ENCODE results near the gene TMEM178A. TPM values are rescaled to one million over a fixed set of nuclear protein-coding genes. Genes with fewer than 3 reads are reported as not detected.

The TMEM178A gene
- total RNA-seq, 1 donor, result 0.72 TPM

- Histone ChIP-seq H3K4me3 (ENCODE audit: insufficient read depth, low read length) (no peak overlapping the region), H3K27ac (ENCODE audit: low read depth, low read length) (no peak overlapping the region), H3K4me2 (ENCODE audit: insufficient read depth, low read length) (no peak overlapping the region), H3K4me1 (ENCODE audit: insufficient read depth, low read length) (no peaks in the 10 kb centered on the region), H3K9me3 (ENCODE audit: low read depth, low read length) (no peaks in the 10 kb centered on the region), H3K27me3 (ENCODE audit: insufficient read depth, low read length) (no peaks in the 10 kb centered on the region), H4K20me1 (ENCODE audit: insufficient read depth, low read length) (no peaks in the 10 kb centered on the region), H3K79me2 (ENCODE audit: insufficient read depth, low read length) (no peaks in the 10 kb centered on the region), H2AFZ (ENCODE audit: low read length) (no peak overlapping the region), H3K36me3 (ENCODE audit: insufficient read depth, low read length) (no peaks in the 10 kb centered on the region)
- no peak for TF ChIP-seq CTCF (IDR thresholded peaks at IDR 0.05; ENCODE audit: extremely low read depth, low read depth, low read length)
- no peak for DNase-seq (ENCODE audit: insufficient read length, low spot score, missing footprints)
These were observed 18.7 kb downstream of the TMEM178A start for GRCh38 chr2:39684464-39684863.

- H3K4me2 ChIP-seq (ENCODE audit: insufficient read depth, low read length), result no peak overlapping the region
- no peaks in the 10 kb centered on the region for H4K20me1 ChIP-seq (ENCODE audit: insufficient read depth, low read length)
- no peak overlapping the region for H3K27ac ChIP-seq (ENCODE audit: low read depth, low read length)
- H3K36me3 ChIP-seq (ENCODE audit: insufficient read depth, low read length), result no peaks in the 10 kb centered on the region
- H2AFZ ChIP-seq (ENCODE audit: low read length), result no peak overlapping the region
- H3K79me2 ChIP-seq (ENCODE audit: insufficient read depth, low read length), result no peaks in the 10 kb centered on the region
- DNase-seq (ENCODE audit: insufficient read length, low spot score, missing footprints), result no peak
- TF ChIP-seq CTCF (IDR thresholded peaks at IDR 0.05; ENCODE audit: extremely low read depth, low read depth, low read length), result no peak
- no peaks in the 10 kb centered on the region for H3K27me3 ChIP-seq (ENCODE audit: insufficient read depth, low read length)
- no peaks in the 10 kb centered on the region for H3K4me1 ChIP-seq (ENCODE audit: insufficient read depth, low read length)
- H3K4me3 ChIP-seq (ENCODE audit: insufficient read depth, low read length), result no peak overlapping the region
- no peaks in the 10 kb centered on the region for H3K9me3 ChIP-seq (ENCODE audit: low read depth, low read length)
These were observed 19.4 kb downstream of the TMEM178A start for GRCh38 chr2:39685126-39685525.

DNA sequence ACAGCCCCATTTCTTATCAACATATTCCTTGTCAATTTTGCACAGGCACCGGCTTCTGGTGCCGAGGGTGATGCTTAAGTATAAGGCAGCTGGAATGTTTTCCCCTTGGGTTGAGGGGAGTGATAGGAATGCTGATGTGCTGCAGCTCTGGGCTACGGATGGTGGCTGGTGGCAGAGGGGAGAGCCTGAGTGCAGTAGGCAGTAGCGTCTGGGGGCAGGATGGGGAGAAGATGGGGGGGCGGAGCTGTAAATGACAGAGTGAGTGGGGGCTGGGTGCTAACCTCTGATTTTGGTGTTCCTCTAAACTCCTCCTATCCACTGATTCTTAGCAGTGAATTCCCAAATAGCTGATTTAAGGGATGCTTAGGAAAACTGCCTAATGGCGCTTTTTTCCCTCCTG lies 20.7 kb downstream of the TMEM178A start:
- Histone ChIP-seq H4K20me1 (ENCODE audit: insufficient read depth, low read length) (no peaks in the 10 kb centered on the region), H3K4me3 (ENCODE audit: insufficient read depth, low read length) (no peak overlapping the region), H3K79me2 (ENCODE audit: insufficient read depth, low read length) (no peaks in the 10 kb centered on the region), H3K27me3 (ENCODE audit: insufficient read depth, low read length) (no peaks in the 10 kb centered on the region), H3K27ac (ENCODE audit: low read depth, low read length) (no peak overlapping the region), H3K36me3 (ENCODE audit: insufficient read depth, low read length) (no peaks in the 10 kb centered on the region), H2AFZ (ENCODE audit: low read length) (no peak overlapping the region), H3K4me1 (ENCODE audit: insufficient read depth, low read length) (no peaks in the 10 kb centered on the region), H3K9me3 (ENCODE audit: low read depth, low read length) (no peaks in the 10 kb centered on the region), H3K4me2 (ENCODE audit: insufficient read depth, low read length) (no peak overlapping the region)
- TF ChIP-seq CTCF (IDR thresholded peaks at IDR 0.05; ENCODE audit: extremely low read depth, low read depth, low read length), result no peak
- no peak for DNase-seq (ENCODE audit: insufficient read length, low spot score, missing footprints)

DNA sequence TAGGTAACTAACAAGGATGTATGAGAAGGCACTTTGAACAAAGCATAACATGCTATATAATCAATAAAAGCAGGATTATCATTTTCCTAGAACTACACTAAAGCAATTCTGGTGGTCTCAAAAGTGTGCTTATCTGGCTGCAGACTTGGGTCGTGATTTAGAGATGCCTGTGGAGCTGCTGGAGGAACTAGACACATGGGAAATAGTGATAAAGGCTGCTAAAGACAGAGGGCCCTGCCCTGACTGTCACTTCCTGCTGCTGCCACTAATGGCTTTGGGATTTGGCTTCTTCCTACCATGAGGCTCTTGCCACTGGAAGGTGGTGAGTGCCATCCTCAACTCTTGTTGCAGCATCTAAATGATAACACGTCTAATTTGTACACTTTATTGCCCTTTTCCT lies 22.5 kb downstream of the TMEM178A start:
- no peak for TF ChIP-seq CTCF (IDR thresholded peaks at IDR 0.05; ENCODE audit: extremely low read depth, low read depth, low read length)
- Histone ChIP-seq H3K4me2 (ENCODE audit: insufficient read depth, low read length) (no peak overlapping the region), H3K4me3 (ENCODE audit: insufficient read depth, low read length) (no peak overlapping the region), H3K9me3 (ENCODE audit: low read depth, low read length) (no peaks in the 10 kb centered on the region), H3K36me3 (ENCODE audit: insufficient read depth, low read length) (no peaks in the 10 kb centered on the region), H3K27ac (ENCODE audit: low read depth, low read length) (no peak overlapping the region), H3K27me3 (ENCODE audit: insufficient read depth, low read length) (no peaks in the 10 kb centered on the region), H3K79me2 (ENCODE audit: insufficient read depth, low read length) (no peaks in the 10 kb centered on the region), H3K4me1 (ENCODE audit: insufficient read depth, low read length) (no peaks in the 10 kb centered on the region), H2AFZ (ENCODE audit: low read length) (no peak overlapping the region), H4K20me1 (ENCODE audit: insufficient read depth, low read length) (no peaks in the 10 kb centered on the region)
- DNase-seq (ENCODE audit: insufficient read length, low spot score, missing footprints), result no peak

Data from osteoblast (primary cell).